WERI-Rb-1 (cell line): ENCODE measurements around the gene ACTN1.

Experiments
- DNase-seq: peaks from one replicate; pipeline ENCODE4 v3.0.0-alpha.2; 2020
- H3K27ac ChIP-seq: fragments of 250-450 bp; sonication (Bioruptor Pico); 2 replicates; pipeline ENCODE4 v1.5.1; 2020; ENCODE audit warnings: mild to moderate bottlenecking, moderate library complexity
- H3K27me3 ChIP-seq: fragments of 250-450 bp; sonication (Bioruptor Pico); 2 replicates; pipeline ENCODE4 v1.5.1; 2021; ENCODE audit warnings: mild to moderate bottlenecking, low read depth, moderate library complexity; ENCODE audit not compliant: insufficient read depth, severe bottlenecking
- H3K36me3 ChIP-seq: fragments of 250-450 bp; sonication (Bioruptor Pico); 2 replicates; pipeline ENCODE4 v1.5.1; 2020; ENCODE audit warnings: mild to moderate bottlenecking, moderate library complexity
- H3K4me3 ChIP-seq: 2 replicates; pipeline ENCODE4 v1.5.1; 2011; ENCODE audit warnings: low read depth, mild to moderate bottlenecking, control low read depth, low read length
- H3K9me3 ChIP-seq: fragments of 250-450 bp; sonication (Bioruptor Pico); 2 replicates; pipeline ENCODE4 v1.5.1; 2021; ENCODE audit warnings: mild to moderate bottlenecking, moderate library complexity; ENCODE audit not compliant: severe bottlenecking
- TF ChIP-seq, protein P1 (sequence below): IDR thresholded peaks from 2 replicates; pipeline ENCODE4 v1.5.1; 2011; ENCODE audit warnings: low read depth, mild to moderate bottlenecking, control low read depth, inconsistent platforms, low read length

Gene ACTN1

DNA sequence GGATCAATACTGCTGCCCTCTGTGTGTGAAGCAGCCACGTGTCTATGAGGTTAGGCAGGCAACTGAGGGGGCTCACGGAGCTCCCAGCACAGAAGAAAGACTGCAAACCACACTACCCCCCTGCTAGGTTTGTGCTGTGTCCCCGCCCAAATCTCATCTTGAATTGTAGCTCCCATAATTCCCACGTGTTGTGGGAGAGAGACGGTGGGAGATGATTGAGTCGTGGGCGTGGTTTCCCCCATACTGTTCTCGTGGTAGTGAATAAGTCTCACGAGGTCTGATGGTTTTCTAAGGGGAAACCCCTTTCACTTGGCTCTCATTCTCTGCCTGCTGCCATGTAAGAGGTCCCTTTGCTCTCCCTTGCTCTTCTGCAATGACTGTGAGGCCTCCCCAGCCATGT, 68.6 kb downstream of the ACTN1 start:
- H3K9me3 ChIP-seq: no peaks in the 10 kb centered on the region
- no peak for DNase-seq
- TF ChIP-seq, protein P1, sequence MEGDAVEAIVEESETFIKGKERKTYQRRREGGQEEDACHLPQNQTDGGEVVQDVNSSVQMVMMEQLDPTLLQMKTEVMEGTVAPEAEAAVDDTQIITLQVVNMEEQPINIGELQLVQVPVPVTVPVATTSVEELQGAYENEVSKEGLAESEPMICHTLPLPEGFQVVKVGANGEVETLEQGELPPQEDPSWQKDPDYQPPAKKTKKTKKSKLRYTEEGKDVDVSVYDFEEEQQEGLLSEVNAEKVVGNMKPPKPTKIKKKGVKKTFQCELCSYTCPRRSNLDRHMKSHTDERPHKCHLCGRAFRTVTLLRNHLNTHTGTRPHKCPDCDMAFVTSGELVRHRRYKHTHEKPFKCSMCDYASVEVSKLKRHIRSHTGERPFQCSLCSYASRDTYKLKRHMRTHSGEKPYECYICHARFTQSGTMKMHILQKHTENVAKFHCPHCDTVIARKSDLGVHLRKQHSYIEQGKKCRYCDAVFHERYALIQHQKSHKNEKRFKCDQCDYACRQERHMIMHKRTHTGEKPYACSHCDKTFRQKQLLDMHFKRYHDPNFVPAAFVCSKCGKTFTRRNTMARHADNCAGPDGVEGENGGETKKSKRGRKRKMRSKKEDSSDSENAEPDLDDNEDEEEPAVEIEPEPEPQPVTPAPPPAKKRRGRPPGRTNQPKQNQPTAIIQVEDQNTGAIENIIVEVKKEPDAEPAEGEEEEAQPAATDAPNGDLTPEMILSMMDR: no peak
- no peak overlapping the region for H3K27ac ChIP-seq
- peaks cover 11% of the 10 kb centered on the region; the same call in 1 of the 2 replicates for H3K36me3 ChIP-seq
- H3K4me3 ChIP-seq: no peak overlapping the region
- H3K27me3 ChIP-seq: no peaks in the 10 kb centered on the region

DNA sequence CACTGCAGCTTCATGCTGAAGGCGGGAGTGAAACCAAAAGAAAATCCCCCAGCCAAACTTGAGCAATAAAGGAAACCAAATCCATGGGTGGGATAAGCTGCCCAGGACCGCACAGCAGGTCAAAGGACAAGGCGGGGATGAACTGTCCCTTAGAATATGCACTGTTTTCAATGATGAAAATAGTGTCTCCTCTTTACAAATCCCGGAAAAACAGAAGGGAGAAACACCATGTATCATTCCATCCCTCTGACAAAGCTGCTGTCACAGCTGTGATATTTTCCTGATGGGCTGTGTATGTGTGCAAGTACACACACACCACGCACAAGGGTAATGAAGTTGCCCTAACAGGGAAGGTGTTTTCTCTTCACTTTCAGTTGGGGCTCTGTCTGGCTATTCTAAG, 70.3 kb downstream of the ACTN1 start:
- H3K27ac ChIP-seq: no peak overlapping the region
- no peak for DNase-seq
- H3K4me3 ChIP-seq: no peak overlapping the region
- TF ChIP-seq, protein P1: no peak
- no peaks in the 10 kb centered on the region for H3K9me3 ChIP-seq
- H3K27me3 ChIP-seq: no peaks in the 10 kb centered on the region
- H3K36me3 ChIP-seq: peaks cover 11% of the 10 kb centered on the region; the same call in 1 of the 2 replicates

DNA sequence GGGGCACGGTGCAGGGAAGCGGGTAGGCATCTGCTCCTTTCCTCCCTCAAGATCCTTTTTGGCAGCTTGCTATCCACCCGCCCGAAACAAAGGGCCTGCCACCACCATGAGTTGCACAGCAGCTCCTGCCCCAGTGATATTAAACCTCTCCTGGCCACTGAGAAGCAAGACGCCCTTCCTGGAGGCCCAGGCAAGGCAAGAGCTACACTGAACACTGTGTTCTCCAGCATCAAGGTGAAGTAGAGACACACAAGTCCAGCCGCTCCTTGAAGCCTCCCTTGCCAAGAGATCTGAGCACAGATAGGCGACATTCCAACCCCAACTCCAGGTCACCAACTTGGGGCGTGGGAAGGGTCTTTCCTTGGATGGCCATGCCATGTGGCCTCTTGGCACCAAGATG, 70.9 kb downstream of the ACTN1 start:
- Histone ChIP-seq H3K36me3 (peaks cover 11% of the 10 kb centered on the region; the same call in 1 of the 2 replicates), H3K27ac (no peak overlapping the region), H3K9me3 (no peaks in the 10 kb centered on the region), H3K4me3 (no peak overlapping the region), H3K27me3 (no peaks in the 10 kb centered on the region)
- TF ChIP-seq, protein P1: no peak
- no peak for DNase-seq

DNA sequence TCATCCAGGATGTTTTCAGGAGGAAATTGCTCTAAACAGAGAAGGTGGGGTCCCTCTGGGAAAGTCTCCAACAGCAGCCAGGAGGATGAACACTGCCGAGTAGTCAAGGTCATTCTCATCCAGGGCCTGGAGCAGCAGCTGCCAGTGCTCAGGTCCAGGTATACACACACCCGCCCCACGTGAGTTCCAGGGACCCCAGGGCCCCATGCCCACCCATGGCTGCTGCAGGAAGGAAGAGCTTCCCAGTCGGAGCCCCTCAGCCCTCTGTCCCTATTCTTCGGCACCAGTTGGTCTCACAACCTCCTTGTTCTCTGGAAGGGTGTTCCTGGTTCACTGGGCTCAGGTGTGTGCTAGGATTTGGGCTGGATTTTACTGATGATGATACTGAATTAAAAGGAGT, 72.7 kb downstream of the ACTN1 start:
- Histone ChIP-seq H3K36me3 (peaks cover 6% of the 10 kb centered on the region; the same call in 1 of the 2 replicates), H3K9me3 (no peaks in the 10 kb centered on the region), H3K4me3 (no peak overlapping the region), H3K27me3 (no peaks in the 10 kb centered on the region), H3K27ac (no peak overlapping the region)
- DNase-seq: no peak
- TF ChIP-seq, protein P1: no peak

DNA sequence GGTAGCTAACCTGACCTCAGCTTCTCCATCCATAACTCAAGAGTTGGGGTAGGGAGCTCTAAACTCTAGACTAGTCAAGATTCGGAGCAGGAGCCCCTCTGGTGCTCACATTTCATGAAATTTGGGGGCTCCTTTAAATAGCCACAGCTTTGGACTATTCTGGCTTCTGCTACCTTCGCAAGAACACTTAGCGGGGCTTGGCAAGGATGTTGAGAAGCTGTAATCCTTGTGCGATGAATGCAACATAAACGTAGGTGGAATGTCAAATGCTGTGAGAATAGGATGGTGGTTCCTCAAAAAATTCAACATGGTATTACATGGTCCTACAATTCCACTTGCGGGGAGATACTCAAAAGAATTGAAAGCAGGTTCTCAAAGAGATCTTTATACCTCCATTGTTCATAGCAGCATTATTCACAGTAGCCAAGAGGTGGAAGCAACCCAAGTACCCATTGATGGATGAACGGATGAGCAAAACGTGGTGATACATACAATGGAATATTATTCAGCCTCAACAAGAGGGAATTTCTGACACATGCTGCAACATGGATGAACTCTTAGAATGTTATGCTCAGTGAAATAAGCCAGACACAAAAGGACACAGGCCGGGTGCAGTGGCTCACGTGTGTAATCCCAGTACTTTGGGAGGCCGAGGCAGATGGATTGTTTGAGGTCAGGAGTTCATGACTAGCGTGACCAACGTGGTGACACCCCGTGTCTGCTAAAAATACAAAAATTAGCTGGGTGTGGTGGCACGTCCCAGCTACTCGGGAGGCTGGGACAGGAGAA, 73.8 kb downstream of the ACTN1 start:
- Histone ChIP-seq H3K27me3 (no peaks in the 10 kb centered on the region), H3K36me3 (no peaks in the 10 kb centered on the region), H3K9me3 (no peaks in the 10 kb centered on the region), H3K4me3 (no peak overlapping the region), H3K27ac (no peak overlapping the region)
- DNase-seq: no peak
- TF ChIP-seq, protein P1: no peak

DNA sequence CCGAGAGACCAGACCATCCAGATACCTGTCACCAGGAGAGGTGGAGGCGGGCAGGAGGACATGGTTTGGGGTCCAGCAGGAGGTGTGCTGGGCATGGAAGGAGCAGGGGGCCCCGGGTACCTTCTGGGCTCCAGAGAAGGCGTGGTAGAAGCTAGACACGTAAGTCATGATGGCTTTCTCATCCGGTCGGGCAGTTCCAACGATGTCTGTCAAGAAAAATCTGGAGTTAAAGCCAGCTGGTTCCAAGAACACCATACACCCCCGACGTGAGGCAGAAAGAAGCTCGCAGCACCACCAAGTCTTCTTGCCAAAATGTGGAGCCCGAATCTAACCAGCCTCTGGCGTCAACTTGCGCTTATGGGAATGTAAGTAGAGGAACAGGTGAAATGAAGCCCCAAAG, 76.7 kb downstream of the ACTN1 start:
- no peak overlapping the region for H3K4me3 ChIP-seq
- no peak for DNase-seq
- no peaks in the 10 kb centered on the region for H3K27me3 ChIP-seq
- no peak overlapping the region for H3K27ac ChIP-seq
- H3K9me3 ChIP-seq: no peaks in the 10 kb centered on the region
- H3K36me3 ChIP-seq: no peaks in the 10 kb centered on the region
- TF ChIP-seq, protein P1: no peak
